HS-5 (cell line): Measurements from ENCODE around the gene RASSF3.
"Not testable (repeated sequence)": the region's sequence is repeated elsewhere in the genome, so short reads cannot be mapped to it uniquely, and the experiment has no call there.

Experiments
- DNase-seq: peaks from one replicate; pipeline ENCODE4 v3.0.0-alpha.2; 2012; ENCODE audit warnings: low read depth

RASSF3 gene

DNA sequence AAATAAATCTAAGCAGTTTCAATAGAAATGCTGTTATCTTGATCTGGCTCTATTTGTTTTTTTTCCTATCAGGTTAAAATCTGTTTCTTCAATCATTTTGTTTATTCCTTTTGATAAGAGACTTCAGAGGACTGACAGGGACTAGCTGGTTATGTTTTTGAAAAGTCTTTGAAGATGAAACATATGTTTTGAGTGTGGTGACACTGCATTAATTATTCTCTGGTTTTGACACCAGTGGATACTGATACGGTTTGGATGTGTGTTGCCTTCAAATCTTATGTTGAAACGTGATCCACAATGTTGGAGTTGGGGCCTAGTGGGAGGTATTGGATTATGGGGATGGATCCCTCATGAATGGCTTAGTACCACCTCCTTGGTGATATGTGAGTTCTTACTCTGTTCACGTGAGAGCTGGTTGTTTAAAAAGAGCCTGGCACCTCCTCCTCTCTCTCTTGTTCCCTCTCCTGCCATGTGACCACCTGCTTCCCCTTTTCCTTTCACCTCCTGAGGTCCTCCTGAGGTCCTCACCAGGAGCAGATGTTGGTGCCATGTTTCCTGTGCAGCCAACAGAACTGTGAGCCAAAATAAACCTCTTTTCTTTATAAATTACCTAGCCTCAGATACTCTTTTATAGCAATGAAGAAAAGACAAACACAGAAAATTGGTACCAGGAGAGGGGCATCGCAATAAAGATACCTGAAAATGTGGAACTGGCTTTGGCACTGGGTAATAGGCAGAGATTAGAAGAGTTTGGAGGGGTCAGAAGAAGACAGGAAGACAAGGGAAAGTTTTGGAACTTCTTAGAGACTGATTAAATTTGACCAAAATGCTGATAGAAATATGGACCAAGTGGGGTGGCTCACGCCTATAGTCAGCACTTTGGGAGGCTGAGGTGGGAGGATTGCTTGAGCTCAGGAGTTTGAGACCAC, 23.0 kb downstream of the RASSF3 start:
- DNase-seq, result no peak

DNA sequence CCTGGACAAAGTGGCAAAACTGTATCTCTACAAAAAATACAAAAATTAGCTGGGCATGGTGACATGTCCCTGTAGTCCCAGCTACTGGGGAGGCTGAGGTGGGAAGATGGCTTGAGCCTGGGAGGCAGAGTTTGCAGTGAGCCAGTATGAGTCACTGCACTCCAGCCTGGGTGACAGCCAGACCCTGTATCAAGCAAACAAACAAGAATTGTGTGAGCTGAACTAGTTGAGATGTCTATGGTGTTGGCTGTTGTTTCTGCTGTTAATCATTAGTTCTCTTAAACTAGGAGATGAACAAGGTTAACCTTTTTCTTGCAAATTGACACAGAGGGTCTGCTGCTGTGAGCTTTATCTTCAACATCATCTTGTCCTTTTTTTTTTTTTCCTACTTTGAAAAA, 23.6 kb downstream of the RASSF3 start:
- no peak for DNase-seq

DNA sequence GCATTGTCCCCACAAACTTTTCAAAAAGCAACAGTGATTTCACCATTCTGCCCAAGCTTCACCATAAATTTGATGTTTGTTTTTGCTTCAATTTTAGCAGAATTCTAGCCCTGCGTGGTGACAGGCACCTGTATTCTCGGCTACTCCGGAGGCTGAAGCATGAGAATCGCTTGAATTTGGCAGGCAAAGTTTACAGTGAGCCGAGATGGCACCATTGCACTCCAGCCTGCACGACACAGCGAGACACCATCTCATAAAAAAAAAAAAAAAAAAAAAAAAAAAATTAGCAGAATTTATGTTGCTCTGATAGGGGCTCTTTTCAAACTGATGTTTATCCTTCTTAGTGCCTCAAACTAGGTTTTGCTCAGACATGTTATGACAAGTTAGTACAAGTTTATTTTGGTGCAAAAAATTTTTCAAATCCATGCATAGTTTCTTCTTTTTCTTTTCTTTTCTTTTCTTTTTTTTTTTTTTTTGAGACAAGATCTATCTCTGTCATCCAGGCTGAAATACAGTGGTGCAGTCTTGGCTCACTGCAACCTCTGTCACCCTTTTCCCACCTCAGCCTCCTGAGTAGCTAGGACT, 24.3 kb downstream of the RASSF3 start:
- no peak for DNase-seq

DNA sequence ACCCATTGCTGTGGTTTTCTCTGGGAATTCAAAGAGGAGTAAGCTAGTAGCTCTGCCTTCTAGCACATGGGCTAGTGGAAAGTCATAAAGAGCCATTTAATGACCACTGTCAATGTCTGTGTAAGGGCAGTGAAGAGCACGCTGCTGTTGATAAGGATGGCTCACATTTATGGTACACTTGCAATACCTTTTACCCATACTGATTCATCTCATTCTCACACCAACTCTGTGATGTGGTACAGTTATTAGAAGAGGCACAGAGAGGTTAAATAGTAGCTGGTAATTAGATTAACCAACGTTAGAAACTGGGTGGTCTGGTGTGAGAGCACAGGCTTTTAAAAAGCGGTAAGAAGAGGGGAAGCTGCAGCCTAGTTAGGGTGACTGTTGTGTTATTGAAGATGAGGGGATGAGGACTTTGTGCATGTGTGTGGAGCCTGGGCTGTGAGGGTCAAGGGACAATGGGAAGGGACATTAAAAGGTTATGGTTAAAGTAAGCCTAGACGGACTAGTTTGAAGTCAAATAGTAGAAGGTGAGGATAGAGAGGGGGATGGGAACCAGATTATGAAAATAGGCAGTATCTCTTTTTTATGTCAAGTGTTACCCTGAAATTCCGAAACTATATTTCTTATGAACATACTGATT, 25.2 kb downstream of the RASSF3 start:
- no peak for DNase-seq

DNA sequence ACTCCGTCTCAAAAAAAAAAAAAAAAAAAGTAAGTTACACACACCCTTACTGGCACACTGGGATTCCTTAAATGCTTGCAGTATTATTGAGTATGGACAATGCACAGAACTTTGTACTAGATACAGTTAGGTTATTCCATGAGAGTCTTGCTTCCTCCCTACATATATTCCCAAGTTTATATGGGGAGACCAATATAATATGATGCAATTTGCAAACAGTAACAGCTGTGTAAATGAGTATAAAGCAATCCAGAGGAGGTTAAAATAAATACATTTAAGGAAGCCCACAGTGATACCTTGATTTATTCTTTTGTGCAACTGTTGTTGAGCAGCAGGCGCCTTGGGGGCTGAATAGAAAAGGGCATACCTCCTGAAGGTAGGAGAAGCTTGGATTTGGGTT, 26.6 kb downstream of the RASSF3 start:
- DNase-seq, result no peak

DNA sequence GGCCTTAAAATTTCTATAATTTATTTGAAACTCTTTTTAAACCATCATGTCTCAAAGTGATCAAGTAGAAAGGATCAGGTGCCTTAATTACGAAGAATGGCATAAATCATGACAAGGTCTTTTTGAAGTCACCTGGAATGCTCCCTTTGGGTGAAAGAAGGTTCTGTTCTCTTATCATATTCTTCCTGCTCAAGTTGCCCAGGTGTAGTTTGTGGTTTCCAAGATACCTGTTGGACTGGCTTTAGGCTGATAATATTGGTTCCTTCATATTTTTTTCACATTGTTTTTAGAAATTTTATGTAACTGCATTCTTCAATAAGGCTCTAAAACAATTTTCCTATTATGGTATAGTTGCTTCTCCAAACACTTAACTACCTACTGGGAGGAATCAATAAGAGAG, 29.2 kb downstream of the RASSF3 start:
- DNase-seq, result no peak

DNA sequence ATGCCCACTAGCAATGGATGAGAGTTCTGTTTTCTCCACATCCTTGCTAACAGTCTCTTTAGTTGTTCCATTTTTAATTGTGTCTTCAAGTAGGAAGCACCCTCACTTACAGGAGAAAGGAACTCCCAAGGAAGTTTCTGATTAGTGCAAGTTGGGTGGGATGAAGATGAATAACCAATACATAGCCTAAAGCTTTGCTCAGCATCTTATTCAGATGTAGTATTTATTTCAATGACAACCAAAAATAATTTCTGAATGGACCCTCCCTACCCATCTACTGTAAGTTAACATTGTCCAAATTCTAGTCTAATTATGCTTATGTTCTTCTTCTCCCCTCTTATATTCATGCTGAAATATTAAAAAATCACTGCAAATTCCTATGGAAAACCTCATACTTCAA, 36.0 kb downstream of the RASSF3 start:
- no peak for DNase-seq

DNA sequence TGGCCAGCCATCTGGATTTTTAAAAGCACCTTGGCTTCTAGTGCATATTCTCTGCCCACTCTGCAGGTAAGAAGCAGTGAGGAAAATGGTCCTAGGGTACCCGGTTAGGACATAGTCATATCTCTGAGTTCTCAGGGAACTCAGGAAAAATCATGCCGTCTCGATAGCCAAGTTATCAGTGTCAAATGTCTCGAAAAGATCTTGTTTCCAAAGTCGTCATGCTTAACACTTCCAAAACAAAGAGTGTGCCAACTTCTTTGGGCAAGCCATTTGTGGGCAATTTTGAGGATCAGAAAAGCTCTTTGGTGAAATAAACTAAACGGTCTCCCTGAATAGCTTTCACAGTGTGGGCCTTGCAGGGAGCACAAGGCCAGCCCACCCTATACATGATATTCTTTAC, 39.2 kb downstream of the RASSF3 start:
- DNase-seq, result no peak

DNA sequence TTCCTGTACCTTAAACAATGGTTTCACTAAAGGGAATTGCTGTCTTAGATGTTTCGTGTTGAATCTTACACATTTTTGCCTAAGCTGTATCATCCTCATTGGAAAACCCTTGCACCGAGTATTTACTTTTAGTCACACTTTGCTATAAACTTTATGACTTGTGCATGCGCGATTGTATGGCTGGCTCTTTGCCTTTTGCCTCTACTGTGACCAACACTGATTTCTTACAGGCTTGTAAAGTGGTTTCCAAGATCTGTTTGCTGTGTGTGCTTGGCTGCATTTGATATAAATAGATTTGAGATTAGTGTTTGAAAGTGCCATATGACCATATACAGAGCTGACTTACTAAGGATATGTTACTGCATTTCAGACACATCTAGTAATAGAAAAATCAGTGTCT, 40.5 kb downstream of the RASSF3 start:
- DNase-seq, result no peak

DNA sequence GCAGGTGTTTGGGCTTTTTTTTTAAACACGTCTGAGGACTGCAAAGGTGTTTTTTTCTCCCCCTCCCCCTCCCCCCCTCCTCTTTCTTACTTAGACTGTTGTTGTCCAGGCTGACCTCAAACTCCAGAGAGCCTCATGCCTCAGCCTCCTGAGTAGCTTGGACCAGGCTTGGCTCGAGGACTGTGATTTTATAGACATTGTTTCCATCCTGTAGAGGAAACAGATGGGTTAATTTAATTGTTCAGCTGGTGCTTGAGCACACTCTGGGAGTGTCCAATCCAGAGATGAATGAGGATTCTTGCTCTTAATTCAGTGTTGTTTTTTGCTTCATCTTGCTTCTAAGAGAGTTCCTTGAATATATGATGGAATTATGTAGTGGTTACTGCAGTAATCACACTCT, 42.1 kb downstream of the RASSF3 start:
- no peak for DNase-seq

DNA sequence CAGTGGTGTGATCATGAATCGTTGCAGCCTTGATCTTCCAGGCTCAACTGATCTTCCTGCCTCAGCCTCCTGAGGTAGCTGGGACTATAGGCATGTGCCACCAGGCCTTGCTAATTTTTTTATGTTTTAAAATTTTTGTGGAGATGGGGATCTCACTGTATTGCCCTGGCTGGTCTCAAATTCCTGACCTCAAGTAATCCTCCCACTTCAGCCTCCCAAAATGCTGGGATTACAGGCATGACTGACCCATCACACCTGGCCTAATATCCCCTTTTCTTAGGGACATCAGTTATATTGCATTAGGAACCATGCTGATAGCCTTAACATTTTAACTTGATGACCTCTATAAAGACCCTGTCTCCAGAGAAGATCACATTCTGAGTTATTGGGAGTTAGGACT, 42.8 kb downstream of the RASSF3 start:
- no peak for DNase-seq

DNA sequence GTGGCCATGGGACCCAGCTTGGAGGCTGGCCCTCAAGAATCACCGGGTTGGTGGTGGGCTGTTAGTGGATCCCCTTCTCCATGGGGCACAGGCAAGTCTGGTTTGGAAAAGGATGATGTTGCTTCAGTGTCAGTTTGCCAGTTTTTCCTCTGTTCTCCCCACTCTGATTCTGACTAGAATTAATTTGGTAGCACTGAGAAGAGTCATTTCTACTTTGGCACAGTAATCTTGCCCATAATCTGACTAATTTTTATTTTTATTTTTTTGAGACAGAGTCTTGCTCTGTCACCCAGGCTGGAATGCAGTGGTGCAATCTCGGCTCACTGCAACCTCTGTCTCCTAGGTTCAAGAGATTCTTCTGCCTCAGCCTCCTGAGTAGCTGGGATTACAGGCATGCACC, 43.6 kb downstream of the RASSF3 start:
- not testable (repeated sequence) for DNase-seq

DNA sequence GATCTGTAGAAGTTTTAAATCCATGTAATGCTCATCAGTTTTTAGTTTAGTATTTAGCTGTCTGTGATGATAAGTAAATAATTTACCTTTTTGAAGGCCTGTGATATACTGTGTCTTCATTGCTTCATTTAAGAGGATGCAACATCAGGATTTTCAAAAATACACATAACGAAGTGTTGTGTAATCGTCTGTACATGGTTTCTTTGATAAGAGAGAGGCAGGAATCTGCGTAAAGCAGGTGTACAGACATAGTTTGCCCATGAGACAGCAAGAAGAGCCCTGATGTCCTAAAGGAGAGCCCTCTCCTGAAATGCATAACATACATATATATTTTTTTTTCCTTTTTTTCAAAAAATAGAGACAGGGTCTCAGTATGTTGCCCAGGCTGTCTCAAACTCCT, 44.8 kb downstream of the RASSF3 start:
- no peak for DNase-seq

DNA sequence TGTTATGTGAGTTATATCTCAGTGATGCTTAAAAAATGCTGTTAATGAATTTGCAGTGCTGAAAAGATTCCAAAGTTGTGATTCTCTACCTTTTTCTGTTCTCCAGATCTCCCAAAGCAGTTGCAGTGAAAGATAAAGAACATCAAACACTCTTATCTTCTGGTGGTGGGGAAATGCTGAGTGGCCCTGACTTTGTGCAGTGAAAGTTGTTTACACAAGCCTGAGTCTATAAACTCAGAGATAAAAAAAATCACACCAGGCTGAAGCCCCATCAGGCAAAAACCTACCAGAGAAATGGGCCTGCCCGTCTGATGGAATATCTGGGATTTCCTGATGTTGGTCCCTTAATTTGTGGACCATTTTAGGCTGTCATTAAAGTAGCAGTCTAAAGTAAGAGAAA, 46.1 kb downstream of the RASSF3 start:
- no peak for DNase-seq

DNA sequence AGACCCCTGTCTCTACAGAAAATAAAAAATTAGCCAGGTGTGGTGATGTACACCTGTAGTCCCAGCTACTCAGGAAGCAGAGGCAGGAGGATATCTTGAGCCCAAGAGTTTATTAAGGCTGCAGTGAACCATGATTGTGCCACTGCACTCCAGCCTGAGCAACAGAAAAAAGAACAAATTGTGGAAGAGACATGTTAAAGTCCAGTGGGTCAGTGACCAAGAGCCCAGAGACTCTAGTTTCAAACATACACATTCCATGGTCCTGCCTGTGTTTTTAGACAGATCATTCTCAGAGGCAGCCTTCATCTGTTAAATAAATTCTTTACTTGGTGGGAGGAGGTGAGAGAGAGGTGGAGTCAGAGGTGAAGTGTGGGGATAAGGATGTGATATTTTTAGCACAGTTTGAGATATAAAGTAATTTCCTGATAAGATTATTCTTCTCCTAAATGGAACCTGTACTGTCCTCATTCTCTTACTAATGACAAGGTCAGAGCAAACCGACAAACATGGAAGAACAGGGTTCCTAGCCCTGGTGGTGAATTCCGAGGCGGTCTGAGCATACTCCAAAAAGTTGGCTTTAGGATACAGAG, 48.7 kb downstream of the RASSF3 start:
- no peak for DNase-seq

DNA sequence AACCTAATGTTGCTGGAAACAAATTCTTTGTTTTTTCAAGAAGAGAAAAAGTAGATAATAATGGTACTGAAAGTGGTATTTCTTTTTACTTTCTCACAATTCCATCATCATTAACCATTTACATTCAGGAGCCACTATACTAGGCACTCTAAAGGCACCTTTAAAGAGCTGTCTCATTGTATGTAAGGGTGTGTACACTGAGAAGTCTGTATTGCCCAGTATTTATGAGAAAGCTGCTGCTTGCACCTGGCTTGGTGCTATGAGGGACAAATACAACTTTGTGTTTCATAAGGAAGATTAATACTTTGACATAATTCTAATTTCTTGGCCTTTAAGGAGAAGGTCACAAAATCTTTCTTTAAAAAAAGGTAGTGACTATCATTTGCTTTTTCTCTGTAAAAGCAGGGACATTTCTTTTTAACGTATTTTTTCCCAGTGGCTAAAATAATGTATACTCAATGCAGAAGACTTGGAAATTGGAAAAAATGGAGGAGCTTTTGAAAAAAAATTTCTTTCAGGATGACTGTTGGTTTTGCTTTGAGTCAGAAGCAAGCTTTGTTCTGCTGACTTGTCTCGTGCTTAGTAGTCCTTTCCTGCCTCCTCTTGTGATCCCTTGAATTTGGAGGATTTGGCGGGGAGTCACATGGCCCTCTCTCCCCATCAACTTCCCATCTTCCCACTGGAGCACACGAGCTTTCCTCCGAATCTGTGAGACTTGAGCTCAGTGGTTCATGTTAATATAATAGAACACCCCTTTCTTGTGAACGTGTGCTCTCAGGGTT, 50.1 kb downstream of the RASSF3 start:
- no peak for DNase-seq

DNA sequence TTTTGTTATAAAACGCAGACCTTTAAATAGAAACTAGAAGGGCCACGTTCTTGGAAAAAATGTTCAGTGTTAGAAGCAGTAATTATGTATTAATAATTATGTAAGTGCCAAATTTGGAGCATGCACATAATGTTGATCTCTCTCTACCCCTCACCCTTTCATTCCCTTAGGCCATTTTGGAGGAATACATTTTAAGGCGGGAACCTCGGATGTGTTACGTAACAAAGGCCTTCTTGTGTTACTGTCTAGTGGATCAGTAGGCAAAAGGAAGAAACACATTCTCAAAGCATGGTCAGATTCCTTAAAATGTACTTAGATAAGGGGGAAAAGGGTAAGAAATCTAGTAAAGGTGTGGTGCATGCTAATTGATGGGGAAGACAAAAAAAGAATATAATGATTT, 52.7 kb downstream of the RASSF3 start:
- no peak for DNase-seq

DNA sequence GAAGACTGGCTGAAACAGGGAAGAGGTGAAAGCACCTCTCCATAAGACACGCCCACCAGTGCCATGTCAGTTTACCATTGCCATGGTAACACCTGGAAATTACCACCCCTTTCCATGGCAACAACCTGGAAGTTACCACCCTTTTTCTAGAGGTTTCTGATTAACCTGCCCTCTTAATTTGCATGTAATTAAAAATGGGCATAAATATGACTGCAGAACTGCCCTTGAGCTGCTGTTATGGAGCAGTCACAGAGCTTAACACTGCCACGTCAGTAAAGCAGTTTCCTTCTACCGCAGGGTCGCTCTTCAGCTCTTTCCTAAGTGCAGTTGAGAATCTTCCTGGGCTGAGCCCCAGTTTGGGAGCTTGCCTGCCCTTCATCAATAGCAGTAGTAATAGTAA, 55.2 kb downstream of the RASSF3 start:
- no peak for DNase-seq

DNA sequence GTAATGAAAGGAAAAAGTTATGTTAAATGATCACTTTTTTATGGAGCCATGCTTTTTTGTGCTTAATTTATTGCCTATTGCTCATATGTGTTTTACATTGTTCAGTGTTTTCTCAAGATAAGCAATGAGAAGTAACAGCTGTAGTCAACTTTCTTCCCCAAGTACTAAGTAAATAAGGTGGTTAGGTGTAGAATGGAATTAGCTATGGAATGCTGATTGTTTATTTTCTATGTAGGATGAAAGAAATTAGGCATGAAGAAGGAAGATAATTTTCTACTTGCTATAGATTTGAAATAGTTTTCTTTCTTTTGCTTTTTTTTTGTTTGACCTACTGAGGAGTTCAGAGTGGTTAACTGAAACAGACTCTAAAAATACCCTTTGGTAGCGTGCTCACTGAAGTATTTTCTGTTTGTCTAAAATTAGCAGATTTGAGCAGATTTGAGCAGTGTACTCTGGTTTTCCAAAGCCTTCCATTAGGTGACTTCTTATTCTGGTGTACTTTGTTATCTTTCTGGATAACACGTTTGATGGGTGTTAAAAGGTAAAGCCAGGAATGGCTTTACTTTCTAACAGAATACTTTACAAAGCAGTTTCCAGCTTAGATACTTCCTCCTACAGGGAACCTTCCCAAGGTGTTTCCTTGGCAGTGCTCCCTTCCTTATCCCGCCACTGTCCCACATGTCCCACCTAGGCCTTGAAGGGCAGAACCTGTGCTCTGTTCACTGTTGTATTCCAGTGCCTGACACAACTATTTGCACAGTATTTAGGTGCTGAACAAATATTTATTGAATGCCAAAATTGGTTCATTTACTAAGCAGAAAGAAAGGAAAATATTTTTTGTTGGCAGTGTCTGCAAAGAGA, 56.0 kb downstream of the RASSF3 start:
- no peak for DNase-seq

DNA sequence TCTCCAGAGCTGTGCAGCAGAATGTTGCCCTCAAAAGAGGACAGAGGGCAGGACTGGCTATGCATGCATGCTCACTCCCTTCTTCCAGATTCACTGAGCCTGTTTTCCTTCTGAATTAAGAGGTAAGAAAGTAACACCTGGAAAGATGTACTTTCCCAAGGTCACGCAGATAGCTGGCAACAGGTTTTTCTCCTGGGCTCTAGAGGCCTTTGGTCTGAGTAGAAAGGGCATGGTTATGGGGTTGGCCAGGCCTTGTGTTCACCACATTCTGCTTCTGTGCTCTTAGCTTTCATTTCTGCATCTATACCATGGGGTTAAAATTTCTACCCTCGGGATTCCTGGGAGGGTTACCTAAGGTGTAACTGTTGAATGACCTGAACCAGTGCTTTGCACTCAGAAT, 57.5 kb downstream of the RASSF3 start:
- no peak for DNase-seq

DNA sequence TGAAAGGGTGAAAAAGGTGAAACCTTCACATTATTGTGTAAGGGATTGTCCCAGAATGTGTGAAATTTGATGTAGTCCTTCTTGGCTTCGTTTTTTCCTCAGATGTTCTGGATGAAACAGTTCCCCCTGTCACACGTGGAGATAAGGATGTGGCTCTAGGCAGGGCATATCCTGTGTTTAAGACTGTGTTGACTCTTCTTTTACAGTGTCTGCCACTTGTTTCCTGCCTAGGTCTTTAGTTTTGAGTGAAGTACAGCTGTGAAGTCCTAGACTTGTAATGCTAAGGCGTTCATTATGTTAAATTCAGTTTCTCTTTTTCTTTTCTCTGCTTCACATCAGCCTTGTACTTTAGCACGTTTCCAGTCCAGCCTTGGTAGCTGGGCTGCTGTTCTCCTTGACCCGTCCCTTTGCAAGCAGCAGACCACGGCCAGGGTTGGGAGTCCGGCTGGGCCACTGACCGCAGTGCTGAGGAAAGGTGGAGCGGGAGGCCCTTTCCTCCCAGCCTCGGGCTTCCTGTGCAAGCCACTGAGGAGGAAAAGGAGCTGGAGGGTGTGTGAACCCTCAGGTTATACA, 59.1 kb downstream of the RASSF3 start:
- no peak for DNase-seq
